HEK293T (cell line): Measurements from ENCODE around the gene GAREM1.

Experiments used
- CTBP1 ChIP-seq: fragments of 450-650 bp; IDR thresholded peaks from 2 replicates; pipeline ENCODE4 v1.6.1; 2016; ENCODE audit warnings: borderline replicate concordance
- ELF4 ChIP-seq: fragments of 450-650 bp; IDR thresholded peaks from 2 replicates; pipeline ENCODE4 v1.6.1; 2017; ENCODE audit warnings: antibody characterized with exemption
- FOXM1 ChIP-seq: fragments of 450-650 bp; IDR thresholded peaks from 2 replicates; pipeline ENCODE4 v1.6.1; 2017; ENCODE audit warnings: mild to moderate bottlenecking, borderline replicate concordance
- HDGF ChIP-seq: fragments of 450-650 bp; IDR thresholded peaks from 2 replicates; pipeline ENCODE4 v1.6.1; 2017; ENCODE audit warnings: antibody characterized with exemption, borderline replicate concordance
- L3MBTL2 ChIP-seq: fragments of 450-650 bp; conservative IDR thresholded peaks from 2 replicates; pipeline ENCODE4 v1.6.1; 2016; ENCODE audit warnings: mild to moderate bottlenecking
- LEF1 ChIP-seq: fragments of 450-650 bp; IDR thresholded peaks from 2 replicates; pipeline ENCODE4 v1.6.1; 2017; ENCODE audit warnings: mild to moderate bottlenecking, borderline replicate concordance
- NFRKB ChIP-seq: fragments of 450-650 bp; IDR thresholded peaks from 2 replicates; pipeline ENCODE4 v1.6.1; 2016; ENCODE audit warnings: mild to moderate bottlenecking, moderate library complexity
- PKNOX1 ChIP-seq: fragments of 450-650 bp; IDR thresholded peaks from 2 replicates; pipeline ENCODE4 v1.6.1; 2016
- SP1 ChIP-seq: fragments of 450-650 bp; IDR thresholded peaks from 2 replicates; pipeline ENCODE4 v1.6.1; 2017
- SUZ12 ChIP-seq: fragments of 450-650 bp; IDR thresholded peaks from 2 replicates; pipeline ENCODE4 v1.6.1; 2016; ENCODE audit warnings: mild to moderate bottlenecking
- TARDBP ChIP-seq: fragments of 450-650 bp; IDR thresholded peaks from 2 replicates; pipeline ENCODE4 v1.6.1; 2016
- ZNF384 ChIP-seq: fragments of 450-650 bp; IDR thresholded peaks from 2 replicates; pipeline ENCODE4 v1.6.1; 2016

DNA sequence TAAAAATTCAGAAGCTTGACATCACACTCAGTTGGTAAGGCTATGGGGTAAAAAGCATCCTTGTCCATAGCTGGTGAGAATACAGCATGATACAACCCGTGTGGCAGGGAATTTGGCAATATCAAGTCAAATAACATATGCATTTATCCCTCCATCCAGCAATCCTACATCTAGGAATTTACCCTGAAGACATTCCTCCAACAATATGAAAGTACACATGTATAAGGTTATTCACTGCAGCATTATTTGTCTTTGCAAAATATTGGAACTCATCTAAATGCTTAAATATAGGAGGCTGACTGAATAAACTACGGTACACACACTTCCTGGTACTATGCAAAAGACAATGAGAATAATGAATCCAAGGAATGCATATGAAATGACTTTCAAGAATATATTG lies 179.9 kb downstream of the GAREM1 start:
- TF ChIP-seq FOXM1 (no peak), TARDBP (no peak), NFRKB (no peak), SP1 (no peak), L3MBTL2 (no peak), SUZ12 (no peak), ELF4 (no peak), LEF1 (no peak), PKNOX1 (no peak), CTBP1 (no peak), HDGF (no peak), ZNF384 (no peak)
